GM23338 (cell line): Measurements from ENCODE around the gene HOXA11. TPM values are rescaled to one million over a fixed set of nuclear protein-coding genes. Genes with fewer than 3 reads are reported as not detected.

Experiments
- ATAC-seq: fragments of 200-7000 bp; cut with Tn5 transposase; 3 replicates; pipeline ENCODE4 v1.9.1; 2020
- DNase-seq: peaks from one replicate; pipeline ENCODE4 v3.0.0-alpha.2; 2015; ENCODE audit warnings: low spot score
- H2AFZ ChIP-seq: fragments of 200-600 bp; sonication (generic); 2 replicates; pipeline ENCODE4 v1.8.0; 2016; ENCODE audit warnings: antibody characterized with exemption, mild to moderate bottlenecking, moderate library complexity
- H3F3A ChIP-seq: fragments of 200-600 bp; sonication (generic); replicated peaks from 2 replicates; pipeline ENCODE4 v1.8.0; 2017; ENCODE audit warnings: antibody characterized with exemption, mixed run types, low read depth
- H3K27ac ChIP-seq: fragments of 200-600 bp; sonication (generic); 2 replicates; pipeline ENCODE4 v1.6.1; 2016; ENCODE audit warnings: low read depth
- H3K27me3 ChIP-seq: fragments of 200-600 bp; sonication (generic); 2 replicates; pipeline ENCODE4 v1.8.0; 2016; ENCODE audit warnings: mild to moderate bottlenecking, mixed run types, moderate library complexity; ENCODE audit not compliant: insufficient read depth
- H3K36me3 ChIP-seq: fragments of 200-600 bp; sonication (generic); 2 replicates; pipeline ENCODE4 v1.8.0; 2016; ENCODE audit warnings: mild to moderate bottlenecking; ENCODE audit not compliant: insufficient read depth
- H3K4me1 ChIP-seq: fragments of 200-600 bp; sonication (generic); 2 replicates; pipeline ENCODE4 v1.8.0; 2016; ENCODE audit warnings: mild to moderate bottlenecking, moderate library complexity; ENCODE audit not compliant: insufficient read depth
- H3K4me2 ChIP-seq: fragments of 200-600 bp; sonication (generic); 2 replicates; pipeline ENCODE4 v1.7.1; 2017; ENCODE audit warnings: mixed run types
- H3K4me3 ChIP-seq: fragments of 200-600 bp; sonication (generic); 2 replicates; pipeline ENCODE4 v1.6.1; 2016; ENCODE audit warnings: mixed run types
- H3K79me2 ChIP-seq: fragments of 200-600 bp; sonication (generic); replicated peaks from 2 replicates; pipeline ENCODE4 v1.8.0; 2017; ENCODE audit warnings: mild to moderate bottlenecking; ENCODE audit not compliant: insufficient read depth
- H3K9me2 ChIP-seq: fragments of 200-600 bp; sonication (generic); 2 replicates; pipeline ENCODE4 v1.8.0; 2017; ENCODE audit not compliant: insufficient read depth
- H4K20me1 ChIP-seq: fragments of 200-600 bp; sonication (generic); replicated peaks from 2 replicates; pipeline ENCODE4 v1.8.0; 2017; ENCODE audit warnings: mild to moderate bottlenecking; ENCODE audit not compliant: insufficient read depth
- H3K27ac Mint-ChIP-seq: 2 replicates; pipeline ENCODE4 v1.8.0; 2020; ENCODE audit warnings: inconsistent platforms, mild to moderate bottlenecking, moderate library complexity, mixed read lengths
- H3K27me3 Mint-ChIP-seq: 3 replicates; pipeline ENCODE4 v1.8.0; 2022; ENCODE audit warnings: low read depth, mild to moderate bottlenecking, moderate library complexity, mixed read lengths, inconsistent platforms; ENCODE audit not compliant: insufficient read depth, poor library complexity
- H3K36me3 Mint-ChIP-seq: 3 replicates; pipeline ENCODE4 v1.8.0; 2021; ENCODE audit warnings: low read depth, mild to moderate bottlenecking, inconsistent platforms, moderate library complexity, mixed read lengths
- H3K4me1 Mint-ChIP-seq: 3 replicates; pipeline ENCODE4 v1.8.0; 2020; ENCODE audit warnings: mild to moderate bottlenecking, inconsistent platforms, mixed read lengths
- H3K4me3 Mint-ChIP-seq: 3 replicates; pipeline ENCODE4 v1.8.0; 2021; ENCODE audit warnings: moderate library complexity, mild to moderate bottlenecking, inconsistent platforms, mixed read lengths
- H3K9me3 Mint-ChIP-seq: 3 replicates; pipeline ENCODE4 v1.8.0; 2020; ENCODE audit warnings: moderate library complexity, mild to moderate bottlenecking, inconsistent platforms, mixed read lengths
- CREB1 ChIP-seq: fragments of 250-450 bp; sonication (Bioruptor Pico); IDR thresholded peaks from 2 replicates; pipeline ENCODE4 v1.5.0; 2020; ENCODE audit warnings: low read depth, mild to moderate bottlenecking, moderate library complexity
- ETS1 ChIP-seq: IDR thresholded peaks from 2 replicates; pipeline ENCODE4 v1.6.1; 2016; ENCODE audit warnings: antibody characterized with exemption
- EZH2 ChIP-seq: fragments of 200-600 bp; sonication (generic); IDR thresholded peaks from one replicate; pipeline ENCODE4 v1.8.0; 2017; ENCODE audit warnings: antibody characterized with exemption, mild to moderate bottlenecking, low read depth; ENCODE audit not compliant: unreplicated experiment
- EZH2phosphoT487 ChIP-seq: fragments of 200-600 bp; sonication (generic); IDR thresholded peaks from one replicate; pipeline ENCODE4 v1.8.1; 2018; ENCODE audit warnings: antibody characterized with exemption; ENCODE audit not compliant: unreplicated experiment
- JUNB ChIP-seq: IDR thresholded peaks from one replicate; pipeline ENCODE4 v1.6.1; 2016; ENCODE audit warnings: antibody characterized with exemption; ENCODE audit not compliant: unreplicated experiment
- NANOG ChIP-seq: IDR thresholded peaks from 2 replicates; pipeline ENCODE4 v1.6.1; 2016; ENCODE audit warnings: antibody characterized with exemption, borderline replicate concordance
- POLR2AphosphoS5 ChIP-seq: IDR thresholded peaks from 2 replicates; pipeline ENCODE4 v1.6.1; 2016; ENCODE audit warnings: antibody characterized with exemption, low read depth
- REST ChIP-seq: IDR thresholded peaks from one replicate; pipeline ENCODE4 v1.6.1; 2018; ENCODE audit warnings: antibody characterized with exemption; ENCODE audit not compliant: unreplicated experiment
- STAT1 ChIP-seq: IDR thresholded peaks from one replicate; pipeline ENCODE4 v1.6.1; 2016; ENCODE audit warnings: antibody characterized with exemption; ENCODE audit not compliant: unreplicated experiment
- ZNF114 ChIP-seq: fragments of 250-450 bp; sonication (Bioruptor Pico); IDR thresholded peaks from 2 replicates; pipeline ENCODE4 v1.5.0; 2020; ENCODE audit warnings: mild to moderate bottlenecking, moderate library complexity
- ZNF331 ChIP-seq: fragments of 250-450 bp; sonication (Bioruptor Pico); IDR thresholded peaks from 2 replicates; pipeline ENCODE4 v1.5.0; 2020; ENCODE audit warnings: low read depth, mild to moderate bottlenecking, moderate library complexity
- polyA plus RNA-seq: library from polyadenylated mRNA; unstranded; fragments of >200 nt; fragmentation: Nextera tagmentation; extraction: Ambion mirVana; gene quantifications from 2 replicates; pipeline ENCODE4 v1.2.1, GENCODE V29; 2016
- total RNA-seq: library from RNA; depleted of rRNA; stranded (reverse); fragments of >200 nt; shearing (Covaris generic); gene quantifications from 2 replicates; pipeline ENCODE4 v1.2.3, GENCODE V29; 2014
- TF ChIP-seq, protein P1 (sequence below), 2 experiments: fragments of 200-600 bp in 1 of 2; sonication (generic) in 1 of 2; conservative IDR thresholded peaks; 2 replicates each; pipeline versions ENCODE4 v1.5.1 to v1.6.1; 2016 to 2017; ENCODE audit warnings: antibody characterized with exemption in 2 of 2, low read depth in 2 of 2, mild to moderate bottlenecking in 2 of 2, moderate library complexity in 1 of 2
- TF ChIP-seq, protein P2 (sequence below): fragments of 250-450 bp; sonication (Bioruptor Pico); IDR thresholded peaks from 2 replicates; pipeline ENCODE4 v1.5.0; 2020; ENCODE audit warnings: mild to moderate bottlenecking, moderate library complexity

The HOXA11 gene
- total and polyA plus RNA-seq, 2 experiments from 2014 or later, result not detected

DNA sequence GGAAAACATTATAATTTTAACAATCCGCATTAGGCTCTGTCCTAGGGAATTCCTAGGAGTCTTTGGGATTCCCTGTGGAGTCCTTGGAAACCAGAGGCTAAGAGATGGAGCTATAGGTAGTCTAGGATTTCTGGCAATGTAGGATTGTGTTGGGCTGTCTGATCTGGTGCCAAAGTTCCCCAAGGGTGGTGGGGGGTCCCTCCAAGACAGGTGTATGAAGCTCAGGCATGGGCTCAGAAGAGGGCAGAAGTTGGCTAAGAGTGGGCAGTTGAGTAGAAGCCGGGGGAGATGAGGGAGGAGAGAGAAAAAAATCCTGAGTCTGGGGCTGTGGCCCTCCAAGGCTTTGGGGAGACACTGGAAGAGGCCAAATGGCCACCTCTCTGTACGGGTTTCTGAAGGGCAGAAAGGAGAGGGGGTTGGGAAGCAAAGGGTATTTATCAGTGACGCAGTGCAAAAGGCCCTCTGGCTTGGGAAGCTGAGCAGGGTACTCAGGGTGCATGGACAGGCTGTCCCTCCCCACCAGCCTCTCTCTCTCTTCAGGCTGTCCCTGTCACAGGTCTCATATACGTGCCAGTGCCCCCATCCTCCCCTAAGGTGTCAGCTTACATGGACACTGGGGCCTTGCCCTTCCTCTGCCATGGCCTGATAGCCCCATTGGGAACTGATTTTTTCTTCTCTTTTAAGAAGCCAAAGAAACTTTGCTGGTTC lies 38.4 kb downstream of the HOXA11 start:
- TF ChIP-seq ETS1 (no peak), EZH2phosphoT487 (no peak), EZH2 (no peak), CREB1 (CRISPR knock-in tag) (no peak), JUNB (no peak), ZNF114 (CRISPR knock-in tag) (no peak), NANOG (no peak), REST (no peak), ZNF331 (CRISPR knock-in tag) (no peak), STAT1 (no peak), POLR2AphosphoS5 (no peak)
- TF ChIP-seq, protein P1, sequence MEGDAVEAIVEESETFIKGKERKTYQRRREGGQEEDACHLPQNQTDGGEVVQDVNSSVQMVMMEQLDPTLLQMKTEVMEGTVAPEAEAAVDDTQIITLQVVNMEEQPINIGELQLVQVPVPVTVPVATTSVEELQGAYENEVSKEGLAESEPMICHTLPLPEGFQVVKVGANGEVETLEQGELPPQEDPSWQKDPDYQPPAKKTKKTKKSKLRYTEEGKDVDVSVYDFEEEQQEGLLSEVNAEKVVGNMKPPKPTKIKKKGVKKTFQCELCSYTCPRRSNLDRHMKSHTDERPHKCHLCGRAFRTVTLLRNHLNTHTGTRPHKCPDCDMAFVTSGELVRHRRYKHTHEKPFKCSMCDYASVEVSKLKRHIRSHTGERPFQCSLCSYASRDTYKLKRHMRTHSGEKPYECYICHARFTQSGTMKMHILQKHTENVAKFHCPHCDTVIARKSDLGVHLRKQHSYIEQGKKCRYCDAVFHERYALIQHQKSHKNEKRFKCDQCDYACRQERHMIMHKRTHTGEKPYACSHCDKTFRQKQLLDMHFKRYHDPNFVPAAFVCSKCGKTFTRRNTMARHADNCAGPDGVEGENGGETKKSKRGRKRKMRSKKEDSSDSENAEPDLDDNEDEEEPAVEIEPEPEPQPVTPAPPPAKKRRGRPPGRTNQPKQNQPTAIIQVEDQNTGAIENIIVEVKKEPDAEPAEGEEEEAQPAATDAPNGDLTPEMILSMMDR (conservative IDR thresholded peaks at IDR 0.05; ENCODE audit: low read depth in 2 of 2), result no peak
- TF ChIP-seq, protein P2, sequence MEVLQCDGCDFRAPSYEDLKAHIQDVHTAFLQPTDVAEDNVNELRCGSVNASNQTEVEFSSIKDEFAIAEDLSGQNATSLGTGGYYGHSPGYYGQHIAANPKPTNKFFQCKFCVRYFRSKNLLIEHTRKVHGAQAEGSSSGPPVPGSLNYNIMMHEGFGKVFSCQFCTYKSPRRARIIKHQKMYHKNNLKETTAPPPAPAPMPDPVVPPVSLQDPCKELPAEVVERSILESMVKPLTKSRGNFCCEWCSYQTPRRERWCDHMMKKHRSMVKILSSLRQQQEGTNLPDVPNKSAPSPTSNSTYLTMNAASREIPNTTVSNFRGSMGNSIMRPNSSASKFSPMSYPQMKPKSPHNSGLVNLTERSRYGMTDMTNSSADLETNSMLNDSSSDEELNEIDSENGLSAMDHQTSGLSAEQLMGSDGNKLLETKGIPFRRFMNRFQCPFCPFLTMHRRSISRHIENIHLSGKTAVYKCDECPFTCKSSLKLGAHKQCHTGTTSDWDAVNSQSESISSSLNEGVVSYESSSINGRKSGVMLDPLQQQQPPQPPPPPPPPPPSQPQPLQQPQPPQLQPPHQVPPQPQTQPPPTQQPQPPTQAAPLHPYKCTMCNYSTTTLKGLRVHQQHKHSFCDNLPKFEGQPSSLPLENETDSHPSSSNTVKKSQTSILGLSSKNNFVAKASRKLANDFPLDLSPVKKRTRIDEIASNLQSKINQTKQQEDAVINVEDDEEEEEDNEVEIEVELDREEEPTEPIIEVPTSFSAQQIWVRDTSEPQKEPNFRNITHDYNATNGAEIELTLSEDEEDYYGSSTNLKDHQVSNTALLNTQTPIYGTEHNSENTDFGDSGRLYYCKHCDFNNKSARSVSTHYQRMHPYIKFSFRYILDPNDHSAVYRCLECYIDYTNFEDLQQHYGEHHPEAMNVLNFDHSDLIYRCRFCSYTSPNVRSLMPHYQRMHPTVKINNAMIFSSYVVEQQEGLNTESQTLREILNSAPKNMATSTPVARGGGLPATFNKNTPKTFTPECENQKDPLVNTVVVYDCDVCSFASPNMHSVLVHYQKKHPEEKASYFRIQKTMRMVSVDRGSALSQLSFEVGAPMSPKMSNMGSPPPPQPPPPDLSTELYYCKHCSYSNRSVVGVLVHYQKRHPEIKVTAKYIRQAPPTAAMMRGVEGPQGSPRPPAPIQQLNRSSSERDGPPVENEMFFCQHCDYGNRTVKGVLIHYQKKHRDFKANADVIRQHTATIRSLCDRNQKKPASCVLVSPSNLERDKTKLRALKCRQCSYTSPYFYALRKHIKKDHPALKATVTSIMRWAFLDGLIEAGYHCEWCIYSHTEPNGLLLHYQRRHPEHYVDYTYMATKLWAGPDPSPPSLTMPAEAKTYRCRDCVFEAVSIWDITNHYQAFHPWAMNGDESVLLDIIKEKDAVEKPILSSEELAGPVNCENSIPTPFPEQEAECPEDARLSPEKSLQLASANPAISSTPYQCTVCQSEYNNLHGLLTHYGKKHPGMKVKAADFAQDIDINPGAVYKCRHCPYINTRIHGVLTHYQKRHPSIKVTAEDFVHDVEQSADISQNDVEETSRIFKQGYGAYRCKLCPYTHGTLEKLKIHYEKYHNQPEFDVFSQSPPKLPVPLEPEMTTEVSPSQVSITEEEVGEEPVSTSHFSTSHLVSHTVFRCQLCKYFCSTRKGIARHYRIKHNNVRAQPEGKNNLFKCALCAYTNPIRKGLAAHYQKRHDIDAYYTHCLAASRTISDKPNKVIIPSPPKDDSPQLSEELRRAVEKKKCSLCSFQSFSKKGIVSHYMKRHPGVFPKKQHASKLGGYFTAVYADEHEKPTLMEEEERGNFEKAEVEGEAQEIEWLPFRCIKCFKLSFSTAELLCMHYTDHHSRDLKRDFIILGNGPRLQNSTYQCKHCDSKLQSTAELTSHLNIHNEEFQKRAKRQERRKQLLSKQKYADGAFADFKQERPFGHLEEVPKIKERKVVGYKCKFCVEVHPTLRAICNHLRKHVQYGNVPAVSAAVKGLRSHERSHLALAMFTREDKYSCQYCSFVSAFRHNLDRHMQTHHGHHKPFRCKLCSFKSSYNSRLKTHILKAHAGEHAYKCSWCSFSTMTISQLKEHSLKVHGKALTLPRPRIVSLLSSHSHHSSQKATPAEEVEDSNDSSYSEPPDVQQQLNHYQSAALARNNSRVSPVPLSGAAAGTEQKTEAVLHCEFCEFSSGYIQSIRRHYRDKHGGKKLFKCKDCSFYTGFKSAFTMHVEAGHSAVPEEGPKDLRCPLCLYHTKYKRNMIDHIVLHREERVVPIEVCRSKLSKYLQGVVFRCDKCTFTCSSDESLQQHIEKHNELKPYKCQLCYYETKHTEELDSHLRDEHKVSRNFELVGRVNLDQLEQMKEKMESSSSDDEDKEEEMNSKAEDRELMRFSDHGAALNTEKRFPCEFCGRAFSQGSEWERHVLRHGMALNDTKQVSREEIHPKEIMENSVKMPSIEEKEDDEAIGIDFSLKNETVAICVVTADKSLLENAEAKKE (CRISPR knock-in tag), result no peak
- Histone ChIP-seq H3K4me2 (no peak overlapping the region), H3K36me3 (no peaks in the 10 kb centered on the region), H3K79me2 (no peaks in the 10 kb centered on the region), H3K9me2 (no peaks in the 10 kb centered on the region), H3K4me3 (no peak overlapping the region), H4K20me1 (peaks cover 42% of the 10 kb centered on the region), H3K27ac (no peak overlapping the region), H3K4me1 (peaks cover 33% of the 10 kb centered on the region), H2AFZ (no peak overlapping the region), H3F3A (peaks cover 31% of the 10 kb centered on the region), H3K27me3 (peaks cover 100% of the 10 kb centered on the region)
- H3K9me3 Mint-ChIP-seq, result peaks cover 28% of the 10 kb centered on the region
- DNase-seq, result peak; percentile 8
- no peak for ATAC-seq
- H3K27me3 Mint-ChIP-seq, result peaks cover 100% of the 10 kb centered on the region
- no peak overlapping the region for H3K4me3 Mint-ChIP-seq
- H3K36me3 Mint-ChIP-seq, result no peaks in the 10 kb centered on the region; the same call in 2 of the 3 replicates
- H3K4me1 Mint-ChIP-seq, result peaks cover 27% of the 10 kb centered on the region
- H3K27ac Mint-ChIP-seq, result no peak overlapping the region
